ENCODE measurements around the gene PCDHGA9.
"Not testable (repeated sequence)": the region's sequence is repeated elsewhere in the genome, so short reads cannot be mapped to it uniquely, and the experiment has no call there.

Gene PCDHGA9

DNA sequence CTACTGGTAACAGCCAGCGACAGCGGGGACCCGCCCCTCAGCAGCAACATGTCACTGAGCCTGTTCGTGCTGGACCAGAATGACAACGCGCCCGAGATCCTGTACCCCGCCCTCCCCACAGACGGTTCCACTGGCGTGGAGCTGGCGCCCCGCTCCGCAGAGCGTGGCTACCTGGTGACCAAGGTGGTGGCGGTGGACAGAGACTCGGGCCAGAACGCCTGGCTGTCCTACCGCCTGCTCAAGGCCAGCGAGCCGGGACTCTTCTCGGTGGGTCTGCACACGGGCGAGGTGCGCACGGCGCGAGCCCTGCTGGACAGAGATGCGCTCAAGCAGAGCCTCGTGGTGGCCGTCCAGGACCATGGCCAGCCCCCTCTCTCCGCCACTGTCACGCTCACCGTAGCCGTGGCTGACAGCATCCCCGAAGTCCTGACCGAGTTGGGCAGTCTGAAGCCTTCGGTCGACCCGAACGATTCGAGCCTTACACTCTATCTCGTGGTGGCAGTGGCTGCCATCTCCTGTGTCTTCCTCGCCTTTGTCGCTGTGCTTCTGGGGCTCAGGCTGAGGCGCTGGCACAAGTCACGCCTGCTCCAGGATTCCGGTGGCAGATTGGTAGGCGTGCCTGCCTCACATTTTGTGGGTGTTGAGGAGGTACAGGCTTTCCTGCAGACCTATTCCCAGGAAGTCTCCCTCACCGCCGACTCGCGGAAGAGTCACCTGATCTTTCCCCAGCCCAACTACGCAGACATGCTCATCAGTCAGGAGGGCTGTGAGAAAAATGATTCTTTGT lies 8.0 kb upstream of the PCDHGA9 start:
- H3K27me3 Mint-ChIP-seq = peaks cover 74% of the 10 kb centered on the region
- H3K4me3 Mint-ChIP-seq; H3K4me1 Mint-ChIP-seq (ENCODE audit: low read depth); H3K27ac Mint-ChIP-seq: not testable (repeated sequence)
- peaks cover 14% of the 10 kb centered on the region for H3K36me3 Mint-ChIP-seq (ENCODE audit: low read depth)
- peaks cover 42% of the 10 kb centered on the region for H3K9me3 Mint-ChIP-seq

DNA sequence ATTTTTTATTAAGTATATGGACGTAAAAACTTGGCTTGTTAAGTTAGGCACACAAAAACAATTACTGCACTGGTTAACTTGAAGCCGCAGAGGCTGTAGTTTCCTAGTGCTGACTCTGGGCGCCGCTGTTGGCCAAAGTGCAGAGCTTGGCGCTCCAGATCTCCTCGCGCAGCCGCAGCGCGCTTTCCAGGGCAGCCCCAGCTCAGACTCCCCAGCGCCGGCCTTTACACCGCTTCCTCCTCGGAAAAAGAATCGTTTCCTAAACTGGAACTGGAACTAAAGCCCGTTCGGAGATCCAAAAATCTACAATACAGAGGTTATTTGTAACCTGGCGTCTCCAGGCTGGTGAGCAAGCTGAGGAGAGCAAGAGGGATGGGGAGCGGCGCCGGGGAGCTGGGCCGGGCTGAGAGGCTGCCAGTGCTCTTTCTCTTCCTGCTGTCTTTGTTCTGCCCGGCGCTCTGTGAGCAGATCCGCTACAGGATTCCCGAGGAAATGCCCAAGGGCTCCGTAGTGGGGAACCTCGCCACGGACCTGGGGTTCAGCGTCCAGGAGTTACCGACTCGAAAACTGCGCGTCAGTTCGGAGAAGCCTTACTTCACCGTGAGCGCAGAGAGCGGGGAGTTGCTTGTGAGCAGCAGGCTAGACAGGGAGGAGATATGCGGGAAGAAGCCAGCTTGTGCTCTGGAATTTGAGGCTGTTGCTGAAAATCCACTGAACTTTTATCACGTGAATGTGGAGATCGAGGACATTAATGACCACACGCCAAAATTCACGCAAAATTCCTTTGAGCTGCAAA lies 4.6 kb upstream of the PCDHGA9 start, which contains the start of gene PCDHGB5:
Gene PCDHGB5, plus strand, starts transcription at position 192 of the 796 bp plus-strand sequence. Its CDS starts 181 bp downstream, at position 373.
- not testable (repeated sequence) for H3K4me1 Mint-ChIP-seq (ENCODE audit: low read depth)
- H3K36me3 Mint-ChIP-seq (ENCODE audit: low read depth) = peaks cover 15% of the 10 kb centered on the region

DNA sequence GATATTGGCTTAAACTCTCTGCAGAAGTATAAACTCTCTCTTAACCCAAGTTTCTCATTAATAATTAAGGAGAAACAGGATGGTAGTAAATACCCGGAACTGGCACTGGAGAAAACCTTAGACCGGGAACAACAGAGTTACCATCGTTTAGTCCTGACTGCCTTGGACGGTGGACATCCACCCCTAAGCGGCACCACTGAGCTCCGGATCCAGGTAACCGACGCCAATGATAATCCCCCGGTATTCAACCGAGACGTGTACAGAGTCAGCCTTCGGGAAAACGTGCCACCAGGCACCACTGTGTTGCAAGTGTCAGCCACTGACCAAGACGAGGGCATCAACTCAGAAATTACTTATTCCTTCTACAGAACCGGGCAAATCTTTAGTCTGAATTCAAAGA lies 4.0 kb upstream of the PCDHGA9 start:
- H3K27ac Mint-ChIP-seq = no peak overlapping the region

More for the DNA sequence above, 4.6 kb upstream of the PCDHGA9 start, which contains the start of gene PCDHGB5:
- peaks cover 28% of the 10 kb centered on the region for H3K9me3 Mint-ChIP-seq
- peak within 1 kb of the TSS; percentile 32 for H3K4me3 Mint-ChIP-seq
- peaks cover 69% of the 10 kb centered on the region for H3K27me3 Mint-ChIP-seq
- not testable (repeated sequence) for H3K27ac Mint-ChIP-seq

DNA sequence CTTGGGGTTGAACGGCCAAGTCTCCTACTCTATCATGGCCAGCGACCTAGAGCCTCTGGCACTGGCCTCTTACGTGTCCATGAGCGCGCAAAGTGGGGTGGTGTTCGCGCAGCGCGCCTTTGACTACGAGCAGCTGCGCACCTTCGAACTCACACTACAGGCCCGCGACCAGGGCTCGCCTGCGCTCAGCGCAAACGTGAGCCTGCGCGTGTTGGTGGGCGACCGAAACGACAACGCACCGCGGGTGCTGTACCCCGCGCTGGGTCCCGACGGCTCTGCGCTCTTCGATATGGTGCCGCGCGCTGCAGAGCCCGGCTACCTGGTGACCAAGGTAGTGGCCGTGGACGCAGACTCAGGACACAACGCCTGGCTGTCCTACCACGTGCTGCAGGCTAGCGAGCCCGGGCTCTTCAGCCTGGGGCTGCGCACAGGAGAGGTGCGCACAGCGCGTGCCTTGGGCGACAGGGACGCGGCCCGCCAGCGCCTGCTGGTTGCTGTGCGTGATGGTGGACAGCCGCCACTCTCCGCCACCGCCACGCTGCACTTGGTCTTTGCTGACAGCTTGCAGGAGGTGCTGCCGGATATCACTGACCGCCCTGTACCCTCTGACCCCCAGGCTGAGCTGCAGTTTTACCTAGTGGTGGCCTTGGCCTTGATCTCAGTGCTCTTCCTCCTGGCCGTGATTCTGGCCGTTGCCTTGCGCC lies 2.9 kb upstream of the PCDHGA9 start:
- H3K9me3 Mint-ChIP-seq = peaks cover 18% of the 10 kb centered on the region
- peaks cover 72% of the 10 kb centered on the region for H3K27me3 Mint-ChIP-seq
- H3K4me1 Mint-ChIP-seq (ENCODE audit: low read depth) = no peaks in the 10 kb centered on the region
- peaks cover 6% of the 10 kb centered on the region for H3K36me3 Mint-ChIP-seq (ENCODE audit: low read depth)
- H3K27ac Mint-ChIP-seq = no peak overlapping the region
- H3K4me3 Mint-ChIP-seq = no peak overlapping the region

More for the DNA sequence above, 4.0 kb upstream of the PCDHGA9 start:
- no peak overlapping the region for H3K4me3 Mint-ChIP-seq
- H3K36me3 Mint-ChIP-seq (ENCODE audit: low read depth) = peaks cover 12% of the 10 kb centered on the region
- peaks cover 25% of the 10 kb centered on the region for H3K9me3 Mint-ChIP-seq
- peaks cover 71% of the 10 kb centered on the region for H3K27me3 Mint-ChIP-seq
- H3K4me1 Mint-ChIP-seq (ENCODE audit: low read depth) = no peaks in the 10 kb centered on the region

DNA sequence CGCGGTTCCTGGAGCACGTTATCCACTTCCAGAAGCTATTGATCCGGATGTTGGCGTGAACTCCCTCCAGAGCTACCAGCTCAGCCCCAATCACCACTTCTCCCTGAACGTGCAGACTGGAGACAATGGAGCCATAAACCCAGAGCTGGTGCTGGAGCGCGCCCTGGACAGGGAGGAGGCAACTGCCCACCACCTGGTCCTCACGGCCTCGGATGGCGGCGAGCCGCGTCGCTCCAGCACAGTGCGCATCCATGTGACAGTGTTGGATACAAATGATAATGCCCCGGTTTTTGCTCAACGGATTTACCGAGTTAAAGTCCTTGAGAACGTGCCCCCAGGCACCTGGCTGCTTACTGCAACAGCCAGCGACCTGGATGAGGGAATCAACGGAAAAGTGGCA lies 809 bp downstream of the PCDHGA9 start:
- Mint-ChIP-seq H3K4me1 (ENCODE audit: low read depth) (no peaks in the 10 kb centered on the region), H3K27ac (no peak overlapping the region), H3K4me3 (no peak overlapping the region), H3K9me3 (peaks cover 18% of the 10 kb centered on the region), H3K27me3 (peaks cover 80% of the 10 kb centered on the region), H3K36me3 (ENCODE audit: low read depth) (peaks cover 8% of the 10 kb centered on the region)

DNA sequence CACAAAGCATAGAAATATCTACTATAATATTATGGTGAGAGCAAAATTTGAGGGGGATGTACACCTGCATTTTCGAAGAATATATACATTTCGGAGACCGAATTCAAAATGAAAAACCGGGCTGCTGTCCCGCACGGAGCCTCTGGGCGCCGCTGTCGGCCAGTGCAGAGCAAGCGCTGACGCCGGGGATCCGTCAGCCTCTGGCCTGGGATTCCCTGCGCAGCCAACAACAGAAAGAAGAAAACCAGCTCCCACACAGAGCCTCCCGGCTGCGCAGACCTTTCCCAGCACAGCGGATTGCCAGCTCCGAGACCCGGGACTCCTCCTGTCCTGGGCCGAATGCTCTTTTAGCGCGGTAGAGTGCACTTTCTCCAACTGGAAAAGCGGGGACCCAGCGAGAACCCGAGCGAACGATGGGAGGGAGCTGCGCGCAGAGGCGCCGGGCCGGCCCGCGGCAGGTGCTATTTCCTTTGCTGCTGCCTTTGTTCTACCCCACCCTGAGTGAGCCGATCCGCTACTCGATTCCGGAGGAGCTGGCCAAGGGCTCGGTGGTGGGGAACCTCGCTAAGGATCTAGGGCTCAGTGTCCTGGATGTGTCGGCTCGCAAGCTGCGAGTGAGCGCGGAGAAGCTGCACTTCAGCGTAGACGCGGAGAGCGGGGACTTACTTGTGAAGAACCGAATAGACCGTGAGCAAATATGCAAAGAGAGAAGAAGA lies 5.4 kb downstream of the PCDHGA9 start, which contains the start of gene PCDHGB6:
Gene PCDHGB6, plus strand, starts transcription at position 232 of the 716 bp plus-strand sequence. Its CDS starts 182 bp downstream, at position 414.
- Mint-ChIP-seq H3K27me3 (peaks cover 79% of the 10 kb centered on the region), H3K4me3 (peak within 1 kb of the TSS; percentile 67), H3K36me3 (ENCODE audit: low read depth) (peaks cover 13% of the 10 kb centered on the region), H3K9me3 (peaks cover 16% of the 10 kb centered on the region)
- H3K27ac Mint-ChIP-seq; H3K4me1 Mint-ChIP-seq (ENCODE audit: low read depth): not testable (repeated sequence)

DNA sequence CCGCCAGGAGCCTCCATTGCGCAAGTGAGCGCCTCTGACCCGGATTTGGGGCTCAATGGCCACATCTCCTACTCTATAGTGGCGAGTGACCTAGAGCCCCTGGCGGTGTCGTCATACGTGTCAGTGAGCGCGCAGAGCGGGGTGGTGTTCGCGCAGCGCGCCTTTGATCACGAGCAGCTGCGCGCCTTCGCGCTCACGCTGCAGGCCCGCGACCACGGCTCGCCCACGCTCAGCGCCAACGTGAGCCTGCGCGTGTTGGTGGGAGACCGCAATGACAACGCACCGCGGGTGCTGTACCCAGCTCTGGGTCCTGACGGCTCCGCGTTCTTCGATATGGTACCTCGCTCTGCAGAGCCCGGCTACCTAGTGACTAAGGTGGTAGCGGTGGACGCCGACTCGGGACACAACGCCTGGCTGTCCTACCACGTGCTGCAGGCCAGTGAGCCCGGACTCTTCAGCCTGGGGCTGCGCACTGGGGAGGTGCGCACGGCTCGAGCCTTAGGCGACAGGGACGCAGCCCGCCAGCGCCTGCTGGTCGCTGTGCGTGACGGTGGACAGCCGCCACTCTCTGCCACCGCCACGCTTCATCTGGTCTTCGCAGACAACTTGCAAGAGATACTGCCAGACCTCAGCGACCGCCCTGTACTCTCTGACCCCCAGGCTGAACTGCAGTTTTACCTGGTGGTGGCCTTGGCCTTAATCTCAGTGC lies 7.2 kb downstream of the PCDHGA9 start:
- H3K4me1 Mint-ChIP-seq (ENCODE audit: low read depth) = peaks cover 13% of the 10 kb centered on the region
- H3K9me3 Mint-ChIP-seq = peaks cover 16% of the 10 kb centered on the region
- H3K27ac Mint-ChIP-seq = no peak overlapping the region
- H3K27me3 Mint-ChIP-seq = peaks cover 81% of the 10 kb centered on the region
- H3K36me3 Mint-ChIP-seq (ENCODE audit: low read depth) = peaks cover 18% of the 10 kb centered on the region
- H3K4me3 Mint-ChIP-seq = no peak overlapping the region

DNA sequence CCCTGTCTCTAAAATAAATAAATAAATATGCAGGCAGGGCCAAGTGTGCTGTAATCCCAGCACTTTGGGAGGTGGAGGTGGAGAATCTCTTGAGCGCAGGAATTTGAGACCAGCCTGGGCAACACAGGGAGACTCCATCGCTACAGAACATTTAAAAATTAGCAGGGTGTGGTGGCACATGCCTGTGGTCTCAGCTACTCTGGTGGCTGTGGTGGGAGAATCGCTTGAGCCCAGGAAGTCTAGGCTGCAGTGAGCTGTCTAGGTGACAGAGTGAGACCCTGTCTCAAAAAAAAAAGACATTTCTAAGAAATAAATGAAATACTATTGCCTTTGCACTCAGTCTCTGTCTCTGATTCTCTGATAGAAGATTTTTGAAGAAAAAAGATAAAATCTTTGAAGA lies 9.0 kb downstream of the PCDHGA9 start:
- Mint-ChIP-seq H3K9me3 (peaks cover 16% of the 10 kb centered on the region), H3K27me3 (peaks cover 79% of the 10 kb centered on the region), H3K27ac (no peak overlapping the region), H3K4me3 (no peak overlapping the region), H3K36me3 (ENCODE audit: low read depth) (peaks cover 18% of the 10 kb centered on the region), H3K4me1 (ENCODE audit: low read depth) (peaks cover 17% of the 10 kb centered on the region)

DNA sequence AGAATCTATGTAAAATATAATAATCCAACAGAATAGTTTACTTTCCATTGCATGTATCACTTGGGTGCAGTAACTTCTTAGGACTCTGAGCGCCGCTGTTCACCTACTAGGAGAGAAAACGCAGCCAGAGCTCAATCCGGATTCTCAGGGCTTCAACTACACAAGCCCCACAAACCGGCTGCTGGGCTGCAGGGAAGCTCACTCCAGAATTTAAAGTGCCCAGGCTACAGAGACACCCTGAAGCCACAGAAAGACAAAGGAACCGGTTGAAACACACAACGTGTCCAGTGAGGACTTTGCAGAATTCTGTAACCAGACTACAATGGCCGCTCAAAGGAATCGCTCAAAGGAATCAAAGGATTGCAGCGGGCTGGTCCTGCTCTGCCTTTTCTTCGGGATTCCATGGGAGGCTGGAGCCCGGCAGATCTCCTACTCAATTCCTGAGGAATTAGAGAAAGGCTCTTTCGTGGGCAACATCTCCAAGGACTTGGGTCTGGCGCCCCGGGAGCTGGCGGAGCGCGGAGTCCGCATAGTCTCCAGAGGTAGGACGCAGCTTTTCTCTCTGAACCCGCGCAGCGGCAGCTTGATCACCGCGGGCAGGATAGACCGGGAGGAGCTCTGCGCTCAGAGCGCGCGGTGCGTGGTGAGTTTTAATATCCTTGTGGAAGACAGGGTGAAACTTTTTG lies 10.4 kb downstream of the PCDHGA9 start, which contains the start of gene PCDHGA10:
Gene PCDHGA10, plus strand, starts transcription at position 134 of the 686 bp plus-strand sequence. Its CDS starts 189 bp downstream, at position 323.
- H3K4me3 Mint-ChIP-seq = peak within 1 kb of the TSS; percentile 79
- peaks cover 78% of the 10 kb centered on the region for H3K27me3 Mint-ChIP-seq
- H3K9me3 Mint-ChIP-seq = peaks cover 19% of the 10 kb centered on the region
- peaks cover 21% of the 10 kb centered on the region for H3K36me3 Mint-ChIP-seq (ENCODE audit: low read depth)
- peaks cover 20% of the 10 kb centered on the region for H3K4me1 Mint-ChIP-seq (ENCODE audit: low read depth)
- no peak within 1 kb of the TSS for H3K27ac Mint-ChIP-seq

DNA sequence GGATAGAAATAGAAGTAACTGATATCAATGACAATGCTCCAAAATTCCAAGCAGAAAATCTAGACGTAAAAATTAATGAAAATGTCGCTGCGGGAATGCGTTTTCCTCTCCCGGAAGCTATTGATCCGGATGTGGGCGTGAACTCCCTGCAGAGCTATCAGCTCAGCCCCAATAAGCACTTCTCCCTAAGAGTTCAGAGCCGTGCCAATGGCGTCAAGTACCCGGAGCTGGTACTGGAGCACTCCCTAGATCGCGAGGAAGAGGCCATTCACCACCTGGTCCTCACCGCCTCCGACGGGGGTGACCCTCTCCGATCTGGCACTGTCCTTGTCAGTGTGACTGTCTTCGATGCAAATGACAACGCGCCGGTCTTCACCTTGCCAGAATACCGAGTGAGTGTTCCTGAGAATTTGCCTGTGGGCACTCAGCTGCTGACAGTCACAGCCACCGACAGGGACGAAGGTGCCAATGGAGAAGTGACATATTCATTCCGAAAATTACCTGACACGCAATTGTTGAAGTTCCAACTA lies 11.0 kb downstream of the PCDHGA9 start:
- Mint-ChIP-seq H3K4me1 (ENCODE audit: low read depth) (peaks cover 21% of the 10 kb centered on the region), H3K27me3 (peaks cover 78% of the 10 kb centered on the region), H3K27ac (no peak overlapping the region), H3K9me3 (peaks cover 20% of the 10 kb centered on the region), H3K36me3 (ENCODE audit: low read depth) (peaks cover 24% of the 10 kb centered on the region), H3K4me3 (peak overlapping the region; percentile 79)

DNA sequence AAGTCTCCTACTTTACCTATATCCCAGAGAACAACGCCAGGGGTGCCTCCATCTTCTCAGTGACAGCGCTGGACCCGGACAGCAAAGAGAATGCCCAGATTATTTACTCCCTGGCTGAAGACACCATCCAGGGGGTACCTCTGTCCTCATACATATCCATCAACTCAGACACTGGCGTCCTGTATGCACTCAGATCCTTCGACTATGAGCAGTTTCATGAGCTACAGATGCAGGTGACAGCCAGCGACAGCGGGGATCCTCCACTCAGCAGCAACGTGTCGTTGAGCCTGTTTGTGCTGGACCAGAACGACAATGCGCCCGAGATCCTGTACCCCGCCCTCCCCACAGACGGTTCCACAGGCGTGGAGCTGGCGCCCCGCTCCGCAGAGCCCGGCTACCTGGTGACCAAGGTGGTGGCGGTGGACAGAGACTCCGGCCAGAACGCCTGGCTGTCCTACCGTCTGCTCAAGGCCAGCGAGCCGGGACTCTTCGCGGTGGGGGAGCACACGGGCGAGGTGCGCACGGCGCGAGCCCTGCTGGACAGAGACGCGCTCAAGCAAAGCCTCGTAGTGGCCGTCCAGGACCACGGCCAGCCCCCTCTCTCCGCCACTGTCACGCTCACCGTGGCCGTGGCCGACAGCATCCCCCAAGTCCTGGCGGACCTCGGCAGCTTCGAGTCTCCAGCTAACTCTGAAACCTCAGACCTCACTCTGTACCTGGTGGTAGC lies 12.1 kb downstream of the PCDHGA9 start:
- H3K4me3 Mint-ChIP-seq, H3K27ac Mint-ChIP-seq: not testable (repeated sequence)
- Mint-ChIP-seq H3K4me1 (ENCODE audit: low read depth) (peaks cover 21% of the 10 kb centered on the region), H3K36me3 (ENCODE audit: low read depth) (peaks cover 21% of the 10 kb centered on the region), H3K9me3 (peaks cover 17% of the 10 kb centered on the region), H3K27me3 (peaks cover 76% of the 10 kb centered on the region)

DNA sequence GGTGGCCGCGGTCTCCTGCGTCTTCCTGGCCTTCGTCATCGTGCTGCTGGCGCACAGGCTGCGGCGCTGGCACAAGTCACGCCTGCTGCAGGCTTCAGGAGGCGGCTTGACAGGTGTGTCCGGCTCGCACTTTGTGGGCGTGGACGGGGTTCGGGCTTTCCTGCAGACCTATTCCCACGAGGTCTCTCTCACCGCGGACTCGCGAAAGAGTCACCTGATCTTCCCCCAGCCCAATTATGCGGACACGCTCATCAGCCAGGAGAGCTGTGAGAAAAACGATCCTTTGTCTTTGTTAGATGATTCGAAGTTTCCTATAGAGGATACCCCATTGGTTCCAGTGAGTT lies 12.7 kb downstream of the PCDHGA9 start:
- Mint-ChIP-seq H3K4me1 (ENCODE audit: low read depth) (peaks cover 21% of the 10 kb centered on the region), H3K27me3 (peaks cover 79% of the 10 kb centered on the region), H3K36me3 (ENCODE audit: low read depth) (peaks cover 22% of the 10 kb centered on the region), H3K9me3 (peaks cover 19% of the 10 kb centered on the region)
- not testable (repeated sequence) for H3K4me3 Mint-ChIP-seq, H3K27ac Mint-ChIP-seq

Data from stimulated activated naive CD8-positive, alpha-beta T cell treated with anti-CD3 and anti-CD28 coated beads, Interleukin-15, Interleukin-2, amounts not matched to agents 100 ng/mL and 50 ng/mL, for 24 hours (primary cell).